H1 (cell line): Measurements from ENCODE around the gene PTEN. TPM values are rescaled to one million over a fixed set of nuclear protein-coding genes. Genes with fewer than 3 reads are reported as not detected.

Experiments
- CTCF ChIA-PET: fragments of 300-600 bp; sonication (Branson Sonifier 250); formaldehyde crosslinking; loops from one replicate; lab custom pipeline; 2021; ENCODE audit not compliant: partially characterized antibody; lab: Charles Lee
- POLR2A ChIA-PET: fragments of 300-600 bp; sonication (Branson Sonifier 250); formaldehyde crosslinking; loops from one replicate; lab custom pipeline; 2021; ENCODE audit warnings: inconsistent platforms; ENCODE audit not compliant: partially characterized antibody; lab: Charles Lee
- DNase-seq, 2 experiments: peaks; one replicate each; pipeline versions ENCODE4 v3.0.0 to v3.0.0-alpha.2; 2010 to 2022; ENCODE audit warnings: low spot score in 2 of 2, low read depth in 1 of 2, mixed read lengths in 1 of 2
- FAIRE-seq: peaks from 2 replicates; lab custom pipeline; 2011; peaks lifted over from hg19 to GRCh38; lab: Jason Lieb, UNC
- H2AFZ ChIP-seq: 2 replicates; pipeline ENCODE4 v1.8.1; 2012; ENCODE audit warnings: low read length, inconsistent platforms
- H2AK5ac ChIP-seq: 2 replicates; pipeline ENCODE4 v1.6.1; 2013; ENCODE audit warnings: low read depth, low read length
- H2BK120ac ChIP-seq: replicated peaks from 2 replicates; pipeline ENCODE3; 2013; ENCODE audit warnings: low read depth, low read length, inconsistent platforms
- H2BK12ac ChIP-seq: 2 replicates; pipeline ENCODE4 v1.6.1; 2013; ENCODE audit warnings: low read depth, low read length
- H2BK15ac ChIP-seq: 2 replicates; pipeline ENCODE4 v1.6.1; 2013; ENCODE audit warnings: low read length
- H2BK20ac ChIP-seq: 2 replicates; pipeline ENCODE4 v1.6.1; 2013; ENCODE audit warnings: low read length
- H2BK5ac ChIP-seq: 2 replicates; pipeline ENCODE4 v1.6.1; 2013; ENCODE audit warnings: low read depth, low read length
- H3K14ac ChIP-seq: 2 replicates; pipeline ENCODE4 v1.6.1; 2013; ENCODE audit warnings: inconsistent platforms; ENCODE audit not compliant: insufficient read length
- H3K18ac ChIP-seq: 2 replicates; pipeline ENCODE4 v1.6.1; 2013; ENCODE audit warnings: low read length; ENCODE audit errors: extremely low read depth
- H3K23ac ChIP-seq: 2 replicates; pipeline ENCODE4 v1.6.1; 2013; ENCODE audit warnings: inconsistent platforms; ENCODE audit not compliant: insufficient read length
- H3K23me2 ChIP-seq: 2 replicates; pipeline ENCODE4 v1.6.1; 2013; ENCODE audit warnings: low read depth, low read length
- H3K27ac ChIP-seq: 2 replicates; pipeline ENCODE4 v1.6.1; 2011; ENCODE audit warnings: low read depth, low read length, inconsistent platforms
- H3K27me3 ChIP-seq, 4 experiments: replicated peaks in 1 of 4; 1 replicate in 1 of 4; 2 replicates in 3 of 4; pipeline versions ENCODE4 v1.6.1 to v1.8.1; 2011 to 2013; ENCODE audit warnings: low read length in 3 of 4, mild to moderate bottlenecking in 3 of 4, inconsistent platforms in 2 of 4, mixed read lengths in 2 of 4, moderate library complexity in 1 of 4; ENCODE audit not compliant: control insufficient read depth in 3 of 4, insufficient read depth in 3 of 4; ENCODE audit errors: extremely low read depth in 1 of 4
- H3K36me3 ChIP-seq, 4 experiments: 2 replicates each; pipeline versions ENCODE4 v1.6.1 to v1.8.1; 2011 to 2013; ENCODE audit warnings: mild to moderate bottlenecking in 4 of 4, low read length in 3 of 4, moderate library complexity in 2 of 4, control low read depth in 1 of 4, inconsistent platforms in 1 of 4; ENCODE audit not compliant: insufficient read depth in 4 of 4, control insufficient read depth in 2 of 4
- H3K4ac ChIP-seq: replicated peaks from 2 replicates; pipeline ENCODE3; 2013; ENCODE audit warnings: low read length, low read depth, mixed read lengths, inconsistent platforms; ENCODE audit not compliant: insufficient read length
- H3K4me1 ChIP-seq, 4 experiments: replicated peaks in 1 of 4; 1 replicate in 1 of 4; 2 replicates in 3 of 4; pipeline versions ENCODE4 v1.6.1 to v1.8.1; 2011 to 2013; ENCODE audit warnings: low read length in 3 of 4, inconsistent platforms in 2 of 4, mixed read lengths in 1 of 4; ENCODE audit not compliant: insufficient read depth in 4 of 4, control insufficient read depth in 3 of 4
- H3K4me2 ChIP-seq, 2 experiments: 2 replicates each; pipeline versions ENCODE4 v1.6.1 to v1.8.1; 2011 to 2013; ENCODE audit warnings: low read depth in 2 of 2, low read length in 2 of 2, control low read depth in 1 of 2, inconsistent platforms in 1 of 2, mild to moderate bottlenecking in 1 of 2; ENCODE audit not compliant: insufficient read depth in 1 of 2
- H3K4me3 ChIP-seq, 4 experiments: fragments of 200-600, 300-600 bp in 1 of 4; sonication (generic), shearing (Covaris generic), sonication (Bioruptor Twin) in 1 of 4; 2 replicates each; pipeline versions ENCODE4 v1.5.1 to v1.8.1; 2011 to 2016; ENCODE audit warnings: low read length in 4 of 4, low read depth in 3 of 4, control low read depth in 2 of 4, inconsistent platforms in 2 of 4, mild to moderate bottlenecking in 2 of 4, mixed read lengths in 1 of 4, moderate library complexity in 1 of 4; ENCODE audit not compliant: insufficient read depth in 2 of 4; ENCODE audit errors: extremely low read depth in 1 of 4
- H3K56ac ChIP-seq: replicated peaks from 2 replicates; pipeline ENCODE3; 2013; ENCODE audit warnings: low read depth, mild to moderate bottlenecking, mixed read lengths, low read length, inconsistent platforms; ENCODE audit not compliant: insufficient read length
- H3K79me1 ChIP-seq: 2 replicates; pipeline ENCODE4 v1.6.1; 2013; ENCODE audit warnings: low read depth, low read length, control low read depth
- H3K79me2 ChIP-seq, 2 experiments: 2 replicates each; pipeline versions ENCODE4 v1.6.1 to v1.8.1; 2012 to 2013; ENCODE audit warnings: low read length in 2 of 2, mild to moderate bottlenecking in 2 of 2, inconsistent platforms in 1 of 2; ENCODE audit not compliant: insufficient read depth in 2 of 2, control insufficient read depth in 1 of 2
- H3K9ac ChIP-seq, 4 experiments: replicated peaks in 1 of 4; 1 replicate in 1 of 4; 2 replicates in 3 of 4; pipeline versions ENCODE4 v1.6.1 to v1.8.1; 2011 to 2013; ENCODE audit warnings: low read depth in 3 of 4, low read length in 3 of 4, control low read depth in 2 of 4, mild to moderate bottlenecking in 2 of 4, moderate library complexity in 2 of 4, inconsistent platforms in 1 of 4; ENCODE audit errors: extremely low read depth in 1 of 4
- H3K9me3 ChIP-seq, 2 experiments: 2 replicates each; pipeline versions ENCODE4 v1.6.1 to v1.8.1; 2012 to 2013; ENCODE audit warnings: mild to moderate bottlenecking in 2 of 2, moderate library complexity in 2 of 2, control low read depth in 1 of 2, inconsistent platforms in 1 of 2, low read depth in 1 of 2, low read length in 1 of 2, mixed read lengths in 1 of 2; ENCODE audit not compliant: insufficient read depth in 2 of 2
- H4K20me1 ChIP-seq, 2 experiments: replicated peaks in 1 of 2; 2 replicates each; pipeline versions ENCODE3 to v1.8.1; 2011 to 2013; ENCODE audit warnings: inconsistent platforms in 2 of 2, low read length in 2 of 2, mild to moderate bottlenecking in 1 of 2; ENCODE audit not compliant: insufficient read depth in 2 of 2, control insufficient read depth in 1 of 2
- H4K5ac ChIP-seq: 2 replicates; pipeline ENCODE4 v1.6.1; 2013; ENCODE audit warnings: low read length, low read depth, mixed read lengths, inconsistent platforms; ENCODE audit not compliant: insufficient read length
- H4K8ac ChIP-seq: 2 replicates; pipeline ENCODE4 v1.8.0; 2013; ENCODE audit warnings: mild to moderate bottlenecking, moderate library complexity, low read length, inconsistent platforms; ENCODE audit not compliant: insufficient read depth; ENCODE audit errors: extremely low read depth
- H4K91ac ChIP-seq: replicated peaks from 2 replicates; pipeline ENCODE3; 2013; ENCODE audit warnings: low read length, mixed read lengths, inconsistent platforms; ENCODE audit not compliant: insufficient read length
- CHD1 ChIP-seq: IDR thresholded peaks from 2 replicates; pipeline ENCODE4 v1.6.1; 2012; ENCODE audit warnings: low read depth, low read length, improper control_type of control experiment
- CHD2 ChIP-seq: IDR thresholded peaks from 2 replicates; pipeline ENCODE4 v1.6.1; 2012; ENCODE audit warnings: low read length, improper control_type of control experiment
- GABPA ChIP-seq: IDR thresholded peaks from 2 replicates; pipeline ENCODE4 v1.6.1; 2011; ENCODE audit warnings: mild to moderate bottlenecking, low read length, moderate library complexity, borderline replicate concordance; ENCODE audit not compliant: insufficient read depth
- PHF8 ChIP-seq: fragments of 200-600 bp; sonication (generic); conservative IDR thresholded peaks from 2 replicates; pipeline ENCODE4 v1.7.1; 2012; ENCODE audit warnings: low read depth, mild to moderate bottlenecking, inconsistent platforms, low read length, moderate library complexity
- POU5F1 ChIP-seq: IDR thresholded peaks from 2 replicates; pipeline ENCODE4 v1.6.1; 2011; ENCODE audit warnings: low read depth, mild to moderate bottlenecking, low read length, moderate library complexity
- WGBS, 2 experiments: shearing (Covaris generic) in 1 of 2; methylation state at CpG; one replicate each; pipeline versions ENCODE4 v1.1.6 to v1.1.7; 2013 to 2015; ENCODE audit warnings: low lambda C conversion rate in 2 of 2, mixed read lengths in 2 of 2, inconsistent platforms in 1 of 2, low coverage in 1 of 2, missing lambda C conversion rate in 1 of 2; ENCODE audit not compliant: insufficient replicate concordance in 2 of 2, insufficient coverage in 1 of 2, insufficient read length in 1 of 2; ENCODE audit errors: extremely low coverage in 1 of 2, missing lambda C conversion rate in 1 of 2; 5-methylcytosine and 5-hydroxymethylcytosine counted together
- polyA plus RNA-seq, 7 experiments: library from polyadenylated mRNA; depleted of rRNA in 3 of 7; stranded (reverse) in 5 of 7; unstranded in 2 of 7; fragments of >200 nt in 5 of 7; fragments of 200-250 nt in 2 of 7; gene quantifications; 1 replicate in 5 of 7; 2 replicates in 1 of 7; 4 replicates in 1 of 7; pipeline versions ENCODE4 v1.2.1 to v1.2.3, GENCODE V29; 2011 to 2013; ENCODE audit warnings: missing spikeins in 2 of 7, mixed read lengths in 2 of 7
- total RNA-seq: library from RNA; stranded (reverse); fragmentation: NEBNext Ultra II Directional; extraction: Animal tissue kit (Norgen Biotek cat#: 25700); gene quantifications from 2 replicates; pipeline ENCODE4 v1.2.1, GENCODE V29; 2021

PTEN gene
- total and polyA plus RNA-seq, 2 of the 8 experiments (the other 6 are each of a cell fraction or from before 2014, with no cell fraction given): 6.3 to 48.7 TPM

DNA sequence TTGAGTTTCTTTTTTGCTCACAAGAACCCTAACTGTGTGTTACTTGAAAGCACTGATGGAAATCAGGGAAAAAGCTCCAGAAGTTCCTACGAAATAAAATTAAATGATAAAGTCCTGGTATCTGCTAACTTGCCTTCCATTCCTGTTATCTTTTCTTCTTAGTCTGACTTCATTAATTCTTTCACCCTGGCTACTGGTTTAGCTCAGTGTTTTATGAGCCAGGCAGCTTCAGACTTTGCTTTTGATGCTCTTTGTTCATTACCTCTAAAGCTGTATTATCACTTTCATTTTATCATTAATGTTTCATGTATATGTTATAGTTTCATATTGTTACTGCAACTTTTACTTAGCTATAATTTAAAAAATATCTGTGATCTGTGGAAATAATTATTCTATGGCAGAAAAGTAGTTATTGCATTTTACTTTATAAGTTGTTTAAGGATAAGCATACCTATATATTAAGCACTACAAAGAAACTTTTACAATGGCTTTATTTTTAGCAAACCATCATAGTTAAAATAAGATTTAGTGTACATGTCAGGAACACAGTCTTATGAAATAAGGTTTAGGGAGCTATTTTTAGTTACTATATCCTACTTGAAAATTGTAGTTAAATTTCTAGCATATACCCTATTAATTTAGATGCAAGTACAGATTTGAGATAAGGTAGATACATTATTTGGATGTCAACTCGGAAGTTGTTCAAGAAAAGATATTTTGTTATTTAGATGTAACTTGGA is 19.3 kb downstream of the PTEN start:
- Histone ChIP-seq H3K36me3 (peaks cover 0 to 37% (median 9%) of the 10 kb centered on the region in 4 experiments; a peak in 4 of 8 replicates), H3K9me3 (peaks cover 9 to 17% of the 10 kb centered on the region in 2 experiments; a peak in 2 of 4 replicates), H4K8ac (no peak overlapping the region), H3K14ac (no peak overlapping the region), H3K27me3 (no peaks in the 10 kb centered on the region), H3K9ac (no peak overlapping the region), H3K4me3 (no peak overlapping the region), H2BK5ac (no peak overlapping the region), H2BK12ac (no peak overlapping the region), H3K56ac (no peak overlapping the region), H2BK20ac (no peak overlapping the region), H3K23me2 (no peaks in the 10 kb centered on the region), H3K79me2 (peaks cover 0 to 87% of the 10 kb centered on the region in 2 experiments; a peak in 3 of 4 replicates), H3K23ac (no peak overlapping the region), H2AK5ac (no peak overlapping the region), H3K18ac (no peak overlapping the region), H4K91ac (no peak overlapping the region), H3K4me2 (no peak overlapping the region), H3K4ac (no peak overlapping the region), H2BK15ac (no peak overlapping the region), H2BK120ac (no peak overlapping the region), H3K4me1 (peaks cover 0 to 2% (median 0%) of the 10 kb centered on the region in 4 experiments; a peak in 1 of 7 replicates), H2AFZ (no peak overlapping the region), H3K27ac (no peak overlapping the region), H4K5ac (no peak overlapping the region), H3K79me1 (peaks cover 1% of the 10 kb centered on the region; the same call in 1 of the 2 replicates), H4K20me1 (no peaks in the 10 kb centered on the region)
- ChIA-PET POLR2A (interaction anchor here (0.6 kb wide), 1 partner anchor 130 kb away, joined by 3 read pairs; no protein-coding TSS in a partner anchor), CTCF (interaction anchor here (0.9 to 1.4 kb wide), 5 partner anchors 10 to 116 kb away, joined by 3 to 4 read pairs (median 3); no protein-coding TSS in a partner anchor)
- FAIRE-seq (no peak), DNase-seq (no peak)
- 89% methylated on average over 2 of the region's 2 CpGs; no CpG with 5 or more reads in 1 of the 2 experiments for WGBS, 2 experiments
- TF ChIP-seq POU5F1: no peak
- TF ChIP-seq GABPA: no peak
- no peak for TF ChIP-seq CHD1
- no peak for TF ChIP-seq PHF8
- no peak for TF ChIP-seq CHD2
